ENCODE results near the gene WNT11.
"Not testable (repeated sequence)": the region's sequence is repeated elsewhere in the genome, so short reads cannot be mapped to it uniquely, and the experiment has no call there.

WNT11 gene

DNA sequence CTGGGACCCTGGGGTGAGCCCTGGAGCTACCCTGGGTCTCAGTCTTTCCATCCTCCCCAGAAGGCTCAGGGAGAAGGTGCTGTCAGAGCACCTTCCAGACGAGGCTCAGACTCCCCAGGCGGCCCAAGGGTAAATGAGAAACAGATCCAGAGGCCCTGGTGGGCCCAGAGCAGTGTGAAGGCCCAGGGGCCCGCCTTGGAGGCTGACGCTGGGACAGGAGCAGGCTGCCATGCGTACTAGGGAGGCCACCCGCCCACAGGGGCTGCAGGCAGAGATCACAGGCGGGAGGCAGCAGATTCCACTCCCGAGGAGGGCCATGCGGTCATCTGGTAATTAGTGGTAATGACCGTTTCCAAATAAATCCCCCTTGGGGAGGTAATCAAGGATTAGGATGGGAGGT, 5.2 kb downstream of the WNT11 start:
- DNase-seq: no peak

- no peak for DNase-seq
These were observed 6.0 kb downstream of the WNT11 start for GRCh38 chr11:76200006-76200940.

DNA sequence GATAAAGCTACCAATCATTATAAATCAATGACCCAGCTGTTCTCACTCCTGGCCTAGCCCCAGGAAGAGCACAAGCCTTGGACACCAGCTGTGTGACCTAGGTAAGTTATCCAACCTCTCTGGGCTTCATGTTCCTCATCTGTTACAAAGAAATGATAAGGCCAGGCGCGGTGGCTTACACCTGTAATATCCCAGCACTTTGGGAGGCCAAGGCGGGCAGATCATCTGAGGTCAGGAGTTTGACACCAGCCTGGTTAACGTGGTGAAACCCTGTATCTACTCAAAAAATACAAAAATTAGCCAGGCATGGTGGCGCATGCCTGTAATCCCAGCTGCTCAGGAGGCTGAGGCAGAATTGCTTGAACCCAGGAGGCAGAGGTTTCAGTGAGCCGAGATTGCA, 7.6 kb downstream of the WNT11 start:
- not testable (repeated sequence) for DNase-seq

- no peak for DNase-seq
These were observed 8.2 kb downstream of the WNT11 start for GRCh38 chr11:76197941-76198640.

- no peak for DNase-seq
These were observed 9.0 kb downstream of the WNT11 start for GRCh38 chr11:76197332-76197731.

GRCh38 chr11:76196849-76197248, 9.5 kb downstream of the WNT11 start:
- no peak for DNase-seq

- no peak for DNase-seq
These were observed 11.2 kb downstream of the WNT11 start for GRCh38 chr11:76194872-76195668.

- no peak for DNase-seq
These were observed 13.1 kb downstream of the WNT11 start for GRCh38 chr11:76193219-76193618.

DNA sequence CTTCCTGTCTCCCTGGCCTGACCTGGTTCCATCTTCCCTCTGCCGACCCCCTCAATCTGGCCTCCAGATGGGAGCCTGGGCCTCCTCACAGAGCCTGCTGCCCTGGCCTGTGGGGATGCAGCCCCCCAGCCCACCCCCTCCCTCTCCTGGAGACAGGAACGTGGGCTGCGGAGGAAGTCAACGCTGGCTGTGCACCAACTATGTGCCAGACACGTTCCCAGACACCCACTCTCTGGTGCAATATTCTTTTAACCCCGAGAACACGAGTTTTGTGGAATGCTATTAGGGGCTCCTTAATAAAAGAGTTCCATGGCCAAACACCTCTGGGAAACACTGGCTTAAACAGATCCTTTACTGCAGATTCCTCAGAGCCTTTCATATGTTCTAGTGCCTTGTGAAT, 15.9 kb downstream of the WNT11 start:
- DNase-seq: no peak

DNA sequence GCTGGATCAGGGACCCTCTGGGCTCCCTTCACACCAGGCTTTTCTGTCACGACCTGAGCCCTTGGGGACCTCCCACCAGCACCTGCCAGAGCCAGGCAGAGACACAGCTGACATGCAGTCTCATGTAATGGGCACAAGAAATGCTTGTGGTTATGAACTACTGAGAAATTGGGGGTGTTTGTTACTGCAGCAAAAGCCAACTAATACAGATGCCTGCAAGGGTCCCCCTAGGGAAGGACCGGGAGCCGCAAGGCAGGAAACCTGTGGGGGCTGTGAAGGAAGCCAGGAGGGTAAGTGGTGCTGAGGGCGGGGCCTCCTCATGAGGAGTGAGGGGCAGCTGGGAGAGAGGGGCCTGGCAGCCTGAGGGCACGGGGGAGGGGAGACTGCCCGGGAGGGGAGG, 16.6 kb downstream of the WNT11 start:
- no peak for DNase-seq

GRCh38 chr11:76188873-76189272, 17.4 kb downstream of the WNT11 start:
- no peak for DNase-seq

DNA sequence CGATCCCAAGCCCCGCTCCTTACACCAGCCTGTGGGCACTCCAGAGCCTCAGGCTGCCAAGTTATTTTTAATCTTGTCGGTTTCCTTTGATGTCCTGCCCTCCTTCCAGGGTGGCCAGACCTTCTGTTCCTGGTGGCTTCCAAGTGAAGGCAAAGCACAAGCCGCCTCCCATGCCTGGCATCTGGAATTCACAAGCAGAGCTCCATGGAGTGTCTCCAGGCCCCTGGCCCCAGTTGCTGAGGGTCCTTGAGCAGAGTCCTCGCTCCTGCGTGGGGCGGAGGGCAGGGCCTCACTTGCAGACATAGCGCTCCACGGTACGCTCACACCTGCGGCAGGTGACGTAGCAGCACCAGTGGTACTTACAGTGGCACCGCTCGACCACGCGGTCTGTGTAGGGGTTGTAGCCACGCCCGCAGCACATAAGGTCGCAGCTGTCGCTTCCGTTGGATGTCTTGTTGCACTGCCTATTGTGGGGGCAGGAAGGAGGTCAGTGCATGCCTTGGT, 19.5 kb downstream of the WNT11 start:
- no peak for DNase-seq

DNA sequence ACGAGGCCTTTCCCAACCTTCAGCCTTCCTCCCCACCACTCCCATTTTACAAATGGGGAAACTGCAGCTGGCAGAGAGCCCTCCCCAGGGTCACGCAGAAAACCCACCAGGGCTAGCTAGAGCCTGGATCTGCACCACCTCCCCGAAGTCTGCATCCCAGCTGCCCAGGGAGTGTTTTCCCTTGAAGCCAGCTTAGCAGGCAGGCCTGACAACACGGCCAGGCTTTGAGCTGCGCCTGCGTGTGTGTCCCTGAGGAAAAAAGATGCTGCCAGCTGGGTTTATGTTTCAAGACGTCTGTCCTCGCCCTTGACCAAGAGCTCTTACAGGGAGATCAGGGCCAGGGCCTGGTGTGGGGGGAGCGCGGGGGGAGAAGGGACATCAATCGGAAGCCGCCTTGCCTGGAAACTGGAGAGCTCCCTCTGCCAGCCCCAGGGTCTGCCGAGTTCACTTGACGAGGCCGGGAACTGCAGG, 20.3 kb downstream of the WNT11 start:
- DNase-seq: no peak

- no peak for DNase-seq
These were observed 20.8 kb downstream of the WNT11 start for GRCh38 chr11:76185511-76185910.

DNA sequence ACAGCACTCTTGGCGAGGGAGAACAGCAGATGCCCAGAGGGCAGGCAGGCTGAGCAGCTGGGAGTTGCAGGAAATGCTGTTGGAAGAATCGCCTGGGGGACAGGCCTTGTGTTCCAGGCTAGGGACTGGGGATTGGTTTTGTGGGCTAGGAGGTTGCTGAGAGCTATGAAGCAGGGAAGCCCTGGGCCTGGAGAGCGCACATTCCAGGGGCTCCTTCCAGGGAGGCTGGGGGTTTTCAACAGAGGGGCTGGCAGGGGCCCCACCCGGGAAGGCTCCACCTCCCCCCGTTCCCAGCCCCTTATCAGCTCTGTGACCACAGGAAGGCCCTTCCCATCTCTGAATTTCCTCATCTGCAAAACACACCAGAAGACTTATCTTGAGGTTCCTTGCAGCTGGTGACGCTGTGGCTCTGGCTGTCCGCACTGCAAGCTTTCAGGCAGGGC, 21.7 kb downstream of the WNT11 start:
- DNase-seq: no peak

- no peak for DNase-seq
These were observed 24.9 kb downstream of the WNT11 start for GRCh38 chr11:76181371-76181770.

DNA sequence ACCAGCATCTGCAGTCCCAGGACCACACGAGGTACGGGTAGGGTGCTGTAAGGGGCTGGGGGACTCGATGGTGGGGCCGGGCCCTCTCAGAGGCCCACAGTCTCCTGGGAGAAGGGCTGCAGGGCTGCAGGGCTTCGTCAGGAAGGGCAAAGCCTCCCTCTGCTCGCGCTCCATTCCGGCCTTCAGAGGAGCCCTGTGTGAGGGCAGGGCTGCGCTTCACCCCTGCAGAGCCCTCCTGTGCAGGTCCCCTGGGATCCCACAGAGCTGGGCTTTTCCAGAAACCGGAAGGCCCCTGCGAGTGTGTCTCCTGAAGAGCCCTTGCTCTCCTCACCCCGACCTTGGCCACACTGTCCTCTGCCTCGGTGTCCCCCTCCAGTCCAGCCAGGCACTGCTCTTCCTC, 27.2 kb downstream of the WNT11 start:
- no peak for DNase-seq

GRCh38 chr11:76177250-76177686, 29.0 kb downstream of the WNT11 start:
- no peak for DNase-seq

GRCh38 chr11:76176463-76176862, 29.8 kb downstream of the WNT11 start:
- no peak for DNase-seq

DNA sequence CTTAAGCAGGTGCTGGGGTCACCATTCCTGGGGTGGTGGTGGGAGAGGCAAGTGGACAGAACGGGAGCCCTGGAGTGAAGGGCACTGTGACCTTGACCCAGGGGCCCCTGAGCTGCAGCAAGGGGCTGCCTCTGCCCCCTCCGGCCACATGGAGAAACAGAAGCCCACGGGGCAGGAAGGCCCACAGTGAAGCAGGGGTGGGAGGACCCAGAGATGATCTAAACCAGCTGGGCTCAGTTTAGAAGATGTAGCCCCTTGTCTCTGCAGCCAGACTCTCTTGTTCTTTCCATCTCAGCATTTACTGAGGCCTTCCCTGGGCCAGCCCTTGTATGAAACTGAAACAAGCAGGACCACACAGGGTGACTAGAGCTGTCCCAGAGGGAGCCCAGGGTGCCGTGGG, 30.5 kb downstream of the WNT11 start:
- no peak for DNase-seq

- DNase-seq: no peak
These were observed 32.0 kb downstream of the WNT11 start for GRCh38 chr11:76174330-76174729.

- DNase-seq: no peak
These were observed 32.6 kb downstream of the WNT11 start for GRCh38 chr11:76173663-76174062.

DNA sequence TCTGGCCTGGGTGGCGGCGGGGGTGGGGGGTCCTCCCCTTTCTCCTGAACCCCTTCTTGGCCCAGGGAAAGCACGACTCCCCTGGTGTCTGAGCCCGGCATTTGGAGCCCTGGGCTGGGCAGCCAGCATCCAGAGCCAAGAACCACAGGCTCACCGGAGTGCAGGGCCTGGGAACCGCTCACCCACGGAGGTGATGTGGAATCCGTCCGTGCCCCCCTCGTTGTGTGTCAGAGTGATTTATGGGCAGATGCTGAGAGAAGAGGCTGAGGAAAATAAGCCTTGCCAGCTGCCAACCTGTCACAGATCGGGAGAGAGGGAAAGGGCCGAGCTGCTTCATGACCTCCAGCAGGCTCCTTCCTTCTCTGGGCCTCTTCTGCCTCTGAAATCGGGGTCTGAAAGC, 33.7 kb downstream of the WNT11 start:
- no peak for DNase-seq
